Natural killer cell treated with Interleukin-12 subunit alpha and Interleukin-12 subunit beta and Interleukin-15 and Interleukin-18, amount 100 ng/mL, for 72 hours (primary cell): Measurements from ENCODE around the gene CCM2L. TPM values are rescaled to one million over a fixed set of nuclear protein-coding genes. Genes with fewer than 3 reads are reported as not detected.

Experiments
- ATAC-seq, 2 donors: fragments of 150-1000 bp; cut with Tn5 transposase in 1 of 2; sonication (Bioruptor Pico), chemical (Tn5 transposase) in 1 of 2; 2 replicates each; pipeline ENCODE4 v1.10.0; 2021
- DNase-seq: peaks from one replicate; pipeline ENCODE4 v3.0.0; 2022; ENCODE audit warnings: low spot score
- H3K27ac Mint-ChIP-seq, 2 donors: 1 replicate in 1 of 2; 2 replicates in 1 of 2; pipeline ENCODE4 v1.8.0; 2022; ENCODE audit warnings: mixed read lengths in 2 of 2, mild to moderate bottlenecking in 1 of 2, moderate library complexity in 1 of 2
- H3K27me3 Mint-ChIP-seq, 2 donors: 1 replicate in 1 of 2; 2 replicates in 1 of 2; pipeline ENCODE4 v1.8.0; 2022; ENCODE audit warnings: mixed read lengths in 2 of 2
- H3K36me3 Mint-ChIP-seq: one replicate; pipeline ENCODE4 v1.8.0; 2022; ENCODE audit warnings: mixed read lengths
- H3K4me1 Mint-ChIP-seq, 2 donors: 1 replicate in 1 of 2; 2 replicates in 1 of 2; pipeline ENCODE4 v1.8.0; 2022; ENCODE audit warnings: low read depth in 2 of 2, mixed read lengths in 2 of 2, mild to moderate bottlenecking in 1 of 2
- H3K4me3 Mint-ChIP-seq: one replicate; pipeline ENCODE4 v1.8.0; 2022; ENCODE audit warnings: mixed read lengths
- H3K9me3 Mint-ChIP-seq: 2 replicates; pipeline ENCODE4 v1.8.0; 2022; ENCODE audit warnings: mixed read lengths
- total RNA-seq, 2 donors: library from RNA; stranded (reverse); gene quantifications; one replicate each; pipeline ENCODE4 v1.2.3, GENCODE V29; 2022

CCM2L gene
- total RNA-seq, 2 donors from 2014 or later: not detected

DNA sequence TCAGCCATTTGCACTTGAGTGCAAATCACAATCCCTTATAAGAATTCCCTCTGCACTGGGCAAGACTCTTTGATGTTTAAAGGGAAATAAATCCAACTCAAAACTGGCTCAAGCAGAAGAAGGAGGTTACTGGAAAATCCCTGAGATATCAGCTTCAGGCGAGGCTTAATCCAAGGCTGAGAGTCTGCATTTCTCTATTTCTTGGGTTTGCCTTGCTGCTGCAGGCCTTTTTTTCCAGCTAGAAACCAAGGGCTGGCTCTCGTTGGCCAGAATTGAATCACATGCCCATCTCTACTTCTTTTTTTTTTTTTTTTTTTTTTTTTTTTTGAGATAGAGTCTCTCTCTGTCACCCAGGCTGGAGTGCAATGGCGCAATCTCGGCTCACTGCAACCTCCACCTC, 53.5 kb downstream of the CCM2L start:
- no peak overlapping the region for H3K4me3 Mint-ChIP-seq
- H3K36me3 Mint-ChIP-seq: no peaks in the 10 kb centered on the region
- ATAC-seq: no peak
- peaks cover 28 to 46% of the 10 kb centered on the region in 2 donors for H3K27me3 Mint-ChIP-seq
- no peak overlapping the region for H3K27ac Mint-ChIP-seq
- no peak for DNase-seq
- no peaks in the 10 kb centered on the region for H3K9me3 Mint-ChIP-seq
- H3K4me1 Mint-ChIP-seq: no peaks in the 10 kb centered on the region

DNA sequence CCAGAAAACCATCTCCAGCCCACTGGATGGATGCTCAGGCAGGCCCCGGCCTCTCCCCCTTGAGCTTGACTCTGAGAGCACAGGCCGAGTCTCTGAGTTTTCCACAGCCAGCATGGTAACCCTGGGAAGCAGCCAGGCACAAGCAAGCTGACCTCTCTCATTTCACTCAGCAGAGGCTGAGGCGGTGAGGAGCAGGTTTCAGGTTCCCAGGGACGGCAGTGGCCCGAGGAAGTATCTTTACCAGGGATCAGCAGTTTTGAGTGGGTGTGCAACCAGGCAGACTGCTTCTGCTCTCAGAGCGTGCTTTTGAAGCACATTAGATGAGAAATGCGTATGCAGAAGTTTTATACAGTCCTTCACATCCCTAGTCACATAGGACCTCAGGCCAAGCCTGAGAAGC, 54.4 kb downstream of the CCM2L start:
- Mint-ChIP-seq H3K27me3 (peaks cover 24 to 36% of the 10 kb centered on the region in 2 donors), H3K36me3 (no peaks in the 10 kb centered on the region)
- no peak for DNase-seq

DNA sequence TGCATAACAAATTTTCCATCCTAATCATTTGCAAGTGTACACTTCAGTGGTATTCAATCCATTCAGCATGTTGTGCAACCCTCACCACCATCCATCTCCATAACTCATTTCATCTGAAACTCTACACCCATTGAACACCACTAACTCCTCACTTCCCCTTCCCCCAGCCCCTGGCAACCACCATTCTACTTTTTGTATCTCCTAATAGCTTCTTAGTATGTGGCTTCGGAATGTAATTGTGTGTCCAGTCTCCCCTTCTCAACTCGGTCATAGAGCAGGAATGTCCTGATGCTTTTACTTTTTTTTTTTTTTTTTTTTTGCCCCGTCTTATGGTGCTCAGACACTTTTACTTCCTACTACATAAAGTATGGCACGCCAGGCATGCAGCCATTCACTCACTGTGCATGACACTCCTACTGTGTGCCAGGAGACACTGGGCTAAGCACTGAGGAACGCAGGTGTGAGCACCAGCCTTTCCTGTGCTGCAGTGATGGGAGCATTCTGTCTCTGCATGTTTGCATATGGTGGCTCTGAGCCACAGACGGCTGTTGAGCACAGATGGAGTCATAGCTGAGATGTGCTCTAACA, 57.1 kb downstream of the CCM2L start:
- Mint-ChIP-seq H3K36me3 (no peaks in the 10 kb centered on the region), H3K4me1 (peaks cover 0 to 3% of the 10 kb centered on the region in 2 donors), H3K27ac (no peak overlapping the region), H3K9me3 (no peaks in the 10 kb centered on the region), H3K27me3 (peaks cover 15 to 25% of the 10 kb centered on the region in 2 donors), H3K4me3 (no peak overlapping the region)
- ATAC-seq: no peak
- DNase-seq: no peak

More for the DNA sequence above, 54.4 kb downstream of the CCM2L start:
- H3K27ac Mint-ChIP-seq: no peak overlapping the region
- no peak overlapping the region for H3K4me3 Mint-ChIP-seq
- H3K9me3 Mint-ChIP-seq: no peaks in the 10 kb centered on the region
- no peak for ATAC-seq
- H3K4me1 Mint-ChIP-seq: no peaks in the 10 kb centered on the region

DNA sequence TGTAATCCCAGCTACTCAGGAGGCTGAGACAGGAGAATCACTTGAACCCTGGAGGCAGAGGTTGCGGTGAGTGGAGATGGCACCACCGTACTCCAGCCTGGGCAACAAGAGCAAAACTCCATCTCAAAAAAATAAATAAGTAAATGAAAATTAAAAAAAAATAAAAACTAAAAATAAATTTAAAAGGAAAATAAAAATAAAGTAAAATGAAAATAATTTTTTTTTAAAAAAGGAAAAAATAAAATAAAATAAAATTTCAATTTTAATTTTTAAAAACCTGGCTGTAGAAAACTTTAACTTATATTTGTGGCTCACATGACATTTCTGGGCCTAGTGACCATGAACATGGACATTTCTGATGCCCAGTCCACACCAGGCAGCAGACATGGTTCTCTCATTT, 57.9 kb downstream of the CCM2L start:
- DNase-seq: no peak
- H3K9me3 Mint-ChIP-seq: no peaks in the 10 kb centered on the region
- H3K27me3 Mint-ChIP-seq: peaks cover 14 to 22% of the 10 kb centered on the region in 2 donors
- H3K27ac Mint-ChIP-seq: no peak overlapping the region
- no peak overlapping the region for H3K4me3 Mint-ChIP-seq
- no peaks in the 10 kb centered on the region for H3K36me3 Mint-ChIP-seq
- H3K4me1 Mint-ChIP-seq: peaks cover 0 to 3% of the 10 kb centered on the region in 2 donors
- ATAC-seq: no peak

DNA sequence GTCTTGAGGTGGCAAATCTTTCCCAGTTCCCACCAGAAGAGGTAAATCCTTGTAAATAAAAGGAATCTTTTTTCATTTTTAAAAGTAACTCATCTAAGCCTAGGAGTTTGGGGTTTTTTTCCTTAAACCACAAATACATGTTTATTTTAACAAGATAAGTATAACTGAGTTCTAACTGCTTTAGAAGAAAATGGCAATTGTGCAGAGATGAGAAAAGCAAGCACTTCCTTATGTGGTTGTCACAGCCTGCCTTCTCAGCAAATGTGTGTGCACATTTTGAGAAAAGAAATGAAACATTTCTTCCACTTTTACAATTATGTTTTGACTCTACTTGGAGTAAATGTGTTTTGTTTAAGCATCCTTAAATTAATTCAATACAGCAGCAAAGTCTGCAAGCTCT, 59.5 kb downstream of the CCM2L start:
- Mint-ChIP-seq H3K4me1 (peaks cover 0 to 3% of the 10 kb centered on the region in 2 donors), H3K27ac (no peak overlapping the region), H3K4me3 (no peak overlapping the region), H3K36me3 (no peaks in the 10 kb centered on the region), H3K9me3 (no peaks in the 10 kb centered on the region), H3K27me3 (peaks cover 14 to 22% of the 10 kb centered on the region in 2 donors)
- DNase-seq: no peak
- ATAC-seq: no peak

DNA sequence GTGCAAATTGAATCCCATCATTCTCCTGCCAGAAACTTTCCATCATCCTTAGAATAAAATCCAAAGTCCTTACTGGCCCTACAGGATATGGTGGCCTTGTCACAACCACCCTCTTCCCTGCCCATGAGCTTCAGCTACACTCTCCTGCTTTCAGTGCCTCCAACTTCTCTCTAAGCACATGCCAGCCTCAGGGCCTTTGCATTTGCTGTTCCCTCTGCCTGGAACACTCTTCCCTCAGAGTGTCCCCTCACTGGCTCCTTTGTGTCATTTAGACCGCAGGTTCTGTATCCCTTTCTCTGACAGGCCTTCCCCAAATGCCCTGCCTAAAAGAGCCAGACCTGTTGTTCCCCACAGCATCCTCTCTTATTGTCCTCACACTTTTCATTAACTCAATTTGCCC, 60.0 kb downstream of the CCM2L start:
- no peak overlapping the region for H3K4me3 Mint-ChIP-seq
- peaks cover 14 to 22% of the 10 kb centered on the region in 2 donors for H3K27me3 Mint-ChIP-seq
- no peak for DNase-seq
- H3K9me3 Mint-ChIP-seq: no peaks in the 10 kb centered on the region
- no peaks in the 10 kb centered on the region for H3K36me3 Mint-ChIP-seq
- ATAC-seq: no peak
- no peak overlapping the region for H3K27ac Mint-ChIP-seq
- peaks cover 0 to 3% of the 10 kb centered on the region in 2 donors for H3K4me1 Mint-ChIP-seq

DNA sequence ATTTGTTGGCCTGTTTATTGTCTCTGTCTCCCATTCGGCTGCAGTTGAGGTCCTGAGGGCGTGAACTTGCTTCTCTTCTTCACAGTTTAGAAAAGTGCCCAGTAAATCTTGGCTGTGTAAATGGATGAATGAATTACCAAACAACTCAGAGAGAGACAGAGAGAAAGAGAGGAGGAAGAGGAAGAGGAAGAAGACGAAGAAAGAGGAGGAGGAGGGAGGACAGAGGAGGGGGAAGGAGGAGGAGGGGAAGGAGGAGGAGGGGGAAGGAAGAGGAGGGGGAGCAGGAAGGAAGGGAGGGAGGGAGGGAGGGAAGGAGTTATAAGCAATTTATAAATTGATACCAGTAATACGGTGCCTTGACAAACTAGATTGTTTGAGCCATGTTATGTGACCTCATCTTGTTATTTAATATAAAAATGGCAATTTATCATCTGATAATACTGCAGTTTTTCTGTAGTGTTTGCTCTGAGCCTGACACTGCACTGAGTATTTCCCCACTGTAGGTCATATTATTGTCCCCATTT, 60.5 kb downstream of the CCM2L start:
- no peaks in the 10 kb centered on the region for H3K9me3 Mint-ChIP-seq
- peaks cover 14 to 22% of the 10 kb centered on the region in 2 donors for H3K27me3 Mint-ChIP-seq
- no peak for DNase-seq
- no peaks in the 10 kb centered on the region for H3K36me3 Mint-ChIP-seq
- no peak overlapping the region for H3K4me3 Mint-ChIP-seq
- ATAC-seq: no peak
- H3K4me1 Mint-ChIP-seq: peaks cover 0 to 3% of the 10 kb centered on the region in 2 donors
- H3K27ac Mint-ChIP-seq: no peak overlapping the region

DNA sequence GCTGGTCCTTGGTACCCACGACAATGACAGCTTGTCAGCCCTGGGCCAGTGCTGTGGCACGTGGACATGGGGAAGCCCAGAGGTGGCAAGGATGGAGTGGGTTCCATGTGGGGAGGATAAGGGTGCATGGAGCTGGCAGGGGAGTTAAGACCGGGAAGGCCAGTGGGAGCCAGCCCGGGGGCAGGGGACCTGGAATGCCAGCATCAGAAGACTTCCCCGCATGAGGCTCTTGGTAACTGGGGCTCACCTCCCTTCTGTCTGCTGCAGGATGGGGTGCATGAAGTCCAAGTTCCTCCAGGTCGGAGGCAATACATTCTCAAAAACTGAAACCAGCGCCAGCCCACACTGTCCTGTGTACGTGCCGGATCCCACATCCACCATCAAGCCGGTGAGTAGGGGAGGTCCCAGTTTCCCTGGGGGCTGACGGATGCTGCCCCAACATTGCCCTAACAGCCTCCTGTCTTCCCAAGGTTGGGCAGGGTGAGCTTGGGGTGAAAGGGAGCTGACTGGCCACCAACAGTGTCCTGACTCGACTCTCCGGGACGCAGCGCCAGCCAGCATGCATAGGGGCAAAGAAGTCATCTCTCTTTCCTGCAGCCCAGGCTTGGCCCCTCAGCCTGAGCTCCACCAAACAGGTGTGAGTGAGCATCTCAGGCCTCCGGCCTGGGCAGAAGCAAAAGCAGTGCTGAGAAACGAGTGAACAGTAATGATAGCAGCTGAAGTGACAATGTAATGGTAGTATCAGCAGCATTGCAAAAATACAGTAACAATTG, 61.3 kb downstream of the CCM2L start:
- Mint-ChIP-seq H3K9me3 (no peaks in the 10 kb centered on the region), H3K27ac (no peak overlapping the region), H3K4me1 (peaks cover 0 to 3% of the 10 kb centered on the region in 2 donors), H3K36me3 (no peaks in the 10 kb centered on the region), H3K27me3 (peaks cover 16 to 20% of the 10 kb centered on the region in 2 donors), H3K4me3 (no peak overlapping the region)
- no peak for ATAC-seq
- no peak for DNase-seq

DNA sequence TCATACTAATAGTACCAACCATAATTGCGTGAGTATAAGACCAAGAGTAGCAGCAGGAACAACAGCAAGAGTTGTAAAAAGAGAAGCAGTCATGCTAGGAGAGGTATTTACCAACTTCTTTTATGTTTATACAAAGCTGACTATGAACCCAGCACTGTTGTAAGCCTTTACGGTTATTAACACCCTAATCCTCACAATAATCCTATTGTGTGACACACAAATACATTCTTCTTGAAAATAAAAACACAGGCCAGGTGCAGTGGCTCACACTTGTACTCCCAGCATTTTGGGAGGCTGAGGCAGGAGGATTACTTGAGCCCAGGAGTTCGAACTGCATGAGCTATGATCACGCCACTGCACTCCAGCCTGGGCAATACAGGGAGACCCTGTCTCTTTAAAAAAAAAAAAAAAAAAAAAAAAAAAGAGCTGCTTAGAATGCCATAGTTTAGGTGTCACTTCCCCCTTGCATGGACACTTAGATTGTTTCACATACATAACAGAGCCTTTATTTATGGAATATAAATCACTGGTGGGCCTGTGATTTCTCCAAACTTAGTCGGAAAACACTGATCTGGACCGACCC, 62.0 kb downstream of the CCM2L start:
- Mint-ChIP-seq H3K9me3 (no peaks in the 10 kb centered on the region), H3K36me3 (no peaks in the 10 kb centered on the region), H3K4me3 (no peak overlapping the region), H3K27me3 (peaks cover 10 to 16% of the 10 kb centered on the region in 2 donors), H3K27ac (no peak overlapping the region), H3K4me1 (peaks cover 0 to 3% of the 10 kb centered on the region in 2 donors)
- DNase-seq (no peak), ATAC-seq (no peak)

DNA sequence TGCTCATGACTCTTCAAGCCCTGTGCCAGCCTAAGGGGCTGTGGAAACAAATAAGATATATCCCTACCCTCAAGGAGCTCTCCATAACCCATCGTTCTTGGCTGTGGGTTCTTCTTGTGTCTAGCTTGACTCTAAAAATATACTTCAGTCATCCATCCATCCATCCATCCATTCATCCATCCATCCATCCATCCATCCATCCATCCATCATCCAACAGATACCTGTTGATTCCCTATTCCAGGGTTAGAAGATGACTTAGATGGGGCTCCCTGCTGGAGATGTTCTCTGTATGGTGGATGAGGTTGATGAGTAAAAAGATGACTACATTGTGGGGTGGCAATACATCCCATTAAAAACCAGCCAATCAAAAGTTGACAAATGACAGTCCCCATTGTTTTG, 65.3 kb downstream of the CCM2L start:
- Mint-ChIP-seq H3K27ac (no peak overlapping the region), H3K27me3 (peaks cover 9% of the 10 kb centered on the region in 2 donors), H3K4me3 (no peak overlapping the region), H3K36me3 (no peaks in the 10 kb centered on the region), H3K4me1 (peaks cover 0 to 2% of the 10 kb centered on the region in 2 donors), H3K9me3 (no peaks in the 10 kb centered on the region)
- DNase-seq: no peak
- ATAC-seq: no peak

DNA sequence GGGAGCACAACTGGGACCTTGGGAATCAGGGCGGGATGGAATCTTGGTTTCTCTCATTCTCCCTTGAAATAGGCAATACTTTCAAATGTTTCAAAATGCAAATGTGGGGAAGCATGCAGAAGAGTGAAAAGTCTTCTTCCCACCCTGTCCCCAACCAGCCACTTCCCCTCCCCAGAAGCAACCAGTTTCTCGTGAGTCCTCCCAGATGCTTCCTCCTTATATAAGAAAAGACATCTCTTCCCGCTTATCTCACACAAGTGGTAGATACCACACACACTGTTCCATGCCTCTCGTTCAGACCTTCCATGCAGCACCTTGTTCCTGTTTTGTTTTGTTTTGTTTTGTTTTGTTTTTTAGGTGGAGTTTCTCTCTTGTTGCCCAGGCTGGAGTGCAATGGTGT, 67.0 kb downstream of the CCM2L start:
- no peak for DNase-seq
- ATAC-seq: no peak
- H3K4me3 Mint-ChIP-seq: no peak overlapping the region
- H3K36me3 Mint-ChIP-seq: no peaks in the 10 kb centered on the region
- no peaks in the 10 kb centered on the region for H3K4me1 Mint-ChIP-seq
- no peaks in the 10 kb centered on the region for H3K9me3 Mint-ChIP-seq
- peaks cover 8 to 10% of the 10 kb centered on the region in 2 donors for H3K27me3 Mint-ChIP-seq
- no peak overlapping the region for H3K27ac Mint-ChIP-seq

DNA sequence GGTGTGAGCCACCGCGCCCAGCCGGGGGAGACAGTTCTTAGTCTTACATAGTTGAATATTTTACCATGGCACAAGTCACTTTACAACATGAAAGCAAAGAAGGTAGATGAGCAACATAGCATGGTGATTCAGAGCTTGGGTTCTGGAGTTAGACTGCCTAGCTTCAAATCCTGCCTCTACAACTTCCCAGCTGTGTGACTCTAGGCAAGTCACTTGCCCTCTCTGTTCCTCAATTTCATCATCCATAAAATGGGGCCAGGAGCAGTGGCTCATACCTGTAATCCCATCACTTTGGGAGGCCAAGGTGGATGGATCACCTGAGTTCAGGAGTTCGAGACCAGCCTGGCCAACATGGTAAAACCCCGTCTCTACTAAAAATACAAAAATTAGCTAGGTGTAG, 68.1 kb downstream of the CCM2L start:
- ATAC-seq: no peak
- Mint-ChIP-seq H3K4me3 (no peak overlapping the region), H3K27me3 (peaks cover 14 to 15% of the 10 kb centered on the region in 2 donors), H3K36me3 (no peaks in the 10 kb centered on the region), H3K9me3 (no peaks in the 10 kb centered on the region), H3K27ac (no peak overlapping the region), H3K4me1 (no peaks in the 10 kb centered on the region)
- DNase-seq: no peak

DNA sequence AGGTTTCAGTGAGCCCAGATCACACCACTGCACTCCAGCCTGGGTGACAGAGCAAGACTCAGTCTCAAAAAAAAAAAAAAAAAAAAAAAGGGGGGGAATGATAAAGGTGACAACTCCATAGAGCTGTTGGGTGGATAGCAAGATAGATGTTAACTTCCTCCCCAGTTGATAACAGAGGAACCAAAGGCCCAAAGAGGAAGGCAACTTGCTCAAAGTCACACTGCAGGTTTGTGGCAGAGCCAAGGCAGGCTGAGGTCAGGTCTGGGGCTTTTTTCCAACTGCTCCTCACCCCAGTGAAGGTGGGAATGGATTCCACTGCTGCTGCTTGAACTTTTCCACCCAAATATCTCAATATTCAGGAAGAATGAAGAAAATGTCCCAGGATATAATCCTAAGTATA, 68.6 kb downstream of the CCM2L start:
- Mint-ChIP-seq H3K27ac (no peak overlapping the region), H3K4me1 (no peaks in the 10 kb centered on the region), H3K36me3 (no peaks in the 10 kb centered on the region), H3K4me3 (no peak overlapping the region), H3K27me3 (peaks cover 16 to 17% of the 10 kb centered on the region in 2 donors), H3K9me3 (no peaks in the 10 kb centered on the region)
- no peak for DNase-seq
- no peak for ATAC-seq

DNA sequence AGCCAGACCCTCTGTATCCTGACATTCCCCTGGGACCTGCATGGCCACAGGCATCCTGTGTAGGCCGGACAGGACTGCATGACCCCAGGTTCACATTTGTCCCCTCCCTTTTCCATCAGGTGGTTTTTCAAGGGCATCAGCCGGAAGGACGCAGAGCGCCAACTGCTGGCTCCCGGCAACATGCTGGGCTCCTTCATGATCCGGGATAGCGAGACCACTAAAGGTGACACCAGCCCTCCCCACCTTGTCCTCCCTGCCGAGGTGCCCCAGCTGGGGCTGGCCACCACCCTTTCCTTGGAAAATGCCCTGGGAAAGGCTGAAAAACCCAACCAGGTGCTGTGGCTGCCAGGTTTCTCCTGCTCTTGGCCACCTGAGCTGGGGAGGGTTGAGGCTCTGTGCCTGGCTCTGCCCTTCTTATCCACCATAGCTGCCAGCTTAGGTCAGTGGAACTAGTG, 69.4 kb downstream of the CCM2L start:
- H3K27me3 Mint-ChIP-seq: peaks cover 16 to 17% of the 10 kb centered on the region in 2 donors
- no peaks in the 10 kb centered on the region for H3K4me1 Mint-ChIP-seq

More for the DNA sequence above, 69.4 kb downstream of the CCM2L start:
- Mint-ChIP-seq H3K36me3 (no peaks in the 10 kb centered on the region), H3K27ac (no peak overlapping the region), H3K9me3 (no peaks in the 10 kb centered on the region), H3K4me3 (no peak overlapping the region)
- ATAC-seq (no peak), DNase-seq (no peak)
